Measurements from ENCODE around the gene PRKCE. TPM values are rescaled to one million over a fixed set of nuclear protein-coding genes. Genes with fewer than 3 reads are reported as not detected.

PRKCE gene
- total RNA-seq, 1 experiment from 2014 or later, result 21.7 TPM

DNA sequence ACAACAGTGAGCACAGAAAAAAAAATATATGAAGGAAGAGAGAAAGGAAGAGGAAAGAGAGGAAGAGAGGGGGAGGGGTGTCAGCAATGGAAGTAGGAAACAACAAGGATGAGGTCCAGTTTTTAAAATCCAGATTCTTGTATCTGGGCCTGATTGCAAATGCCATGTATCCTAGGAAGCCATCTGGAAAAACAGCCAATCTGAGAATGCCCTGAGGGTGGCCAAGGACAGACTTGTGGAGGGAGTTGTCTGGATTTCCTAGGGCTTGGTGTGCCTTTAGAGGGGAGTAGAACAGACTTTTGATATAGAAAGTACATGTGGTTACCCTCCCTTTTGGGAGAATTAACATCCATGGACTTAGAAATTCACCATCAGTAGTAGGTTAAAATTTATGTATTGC is 47.1 kb downstream of the PRKCE start:
- no peaks in the 10 kb centered on the region for H3K27me3 ChIP-seq (ENCODE audit: insufficient read depth, low read depth)
- H3K4me1 ChIP-seq (replicated peaks; ENCODE audit: insufficient read depth), result peaks cover 19% of the 10 kb centered on the region
- H4K20me1 ChIP-seq (ENCODE audit: insufficient read depth), result no peaks in the 10 kb centered on the region
- H3K36me3 ChIP-seq (ENCODE audit: low read depth), result no peaks in the 10 kb centered on the region
- no peak overlapping the region for H2AFZ ChIP-seq
- TF ChIP-seq CTCF (conservative IDR thresholded peaks at IDR 0.05) (no peak), EZH2 (IDR thresholded peaks at IDR 0.05; ENCODE audit: low read depth) (no peak)
- no peak overlapping the region for H3K4me3 ChIP-seq
- BruUV-seq (replicated peaks), result no TSS peak
- H3K27ac ChIP-seq, result peak overlapping the region; percentile 22; the same call in 1 of the 2 replicates
- no peak overlapping the region for H3K4me2 ChIP-seq
- intact Hi-C loops (cut with micrococcal nuclease; ENCODE audit: unreplicated experiment), result no loop called here
- POLR2A ChIA-PET (ENCODE audit: unreplicated experiment), result interaction anchor here (0.7 kb wide), 1 partner anchor 41 kb away, joined by 5 read pairs; no protein-coding TSS in a partner anchor
- no peaks in the 10 kb centered on the region for H3F3A ChIP-seq (ENCODE audit: insufficient read depth, low read depth)
- no peak for DNase-seq
- CTCF ChIA-PET, result no interaction called here
- no peaks in the 10 kb centered on the region for H3K9me3 ChIP-seq (ENCODE audit: insufficient read depth, low read depth)
- no peaks in the 10 kb centered on the region for H3K9me2 ChIP-seq (ENCODE audit: insufficient read depth)
- H3K79me2 ChIP-seq (ENCODE audit: low read depth), result peaks cover 26% of the 10 kb centered on the region

- H3K4me1 ChIP-seq (replicated peaks; ENCODE audit: insufficient read depth), result peaks cover 19% of the 10 kb centered on the region
- no peaks in the 10 kb centered on the region for H3F3A ChIP-seq (ENCODE audit: insufficient read depth, low read depth)
- DNase-seq, result no peak
- H3K4me3 ChIP-seq, result no peak overlapping the region
- POLR2A ChIA-PET (ENCODE audit: unreplicated experiment), result no interaction called here
- no peaks in the 10 kb centered on the region for H4K20me1 ChIP-seq (ENCODE audit: insufficient read depth)
- no peaks in the 10 kb centered on the region for H3K36me3 ChIP-seq (ENCODE audit: low read depth)
- H3K27ac ChIP-seq, result peak overlapping the region; percentile 22
- CTCF ChIA-PET, result no interaction called here
- TF ChIP-seq EZH2 (IDR thresholded peaks at IDR 0.05; ENCODE audit: low read depth), result no peak
- no peak for TF ChIP-seq CTCF (conservative IDR thresholded peaks at IDR 0.05)
- H3K79me2 ChIP-seq (ENCODE audit: low read depth), result peaks cover 29% of the 10 kb centered on the region
- no peaks in the 10 kb centered on the region for H3K9me2 ChIP-seq (ENCODE audit: insufficient read depth)
- H3K9me3 ChIP-seq (ENCODE audit: insufficient read depth, low read depth), result no peaks in the 10 kb centered on the region
- intact Hi-C loops (cut with micrococcal nuclease; ENCODE audit: unreplicated experiment), result no loop called here
- BruUV-seq (replicated peaks), result no TSS peak
- H2AFZ ChIP-seq, result no peak overlapping the region
- no peaks in the 10 kb centered on the region for H3K27me3 ChIP-seq (ENCODE audit: insufficient read depth, low read depth)
- H3K4me2 ChIP-seq, result no peak overlapping the region; the same call in 1 of the 2 replicates
These were observed 47.7 kb downstream of the PRKCE start for GRCh38 chr2:45699032-45699658.

DNA sequence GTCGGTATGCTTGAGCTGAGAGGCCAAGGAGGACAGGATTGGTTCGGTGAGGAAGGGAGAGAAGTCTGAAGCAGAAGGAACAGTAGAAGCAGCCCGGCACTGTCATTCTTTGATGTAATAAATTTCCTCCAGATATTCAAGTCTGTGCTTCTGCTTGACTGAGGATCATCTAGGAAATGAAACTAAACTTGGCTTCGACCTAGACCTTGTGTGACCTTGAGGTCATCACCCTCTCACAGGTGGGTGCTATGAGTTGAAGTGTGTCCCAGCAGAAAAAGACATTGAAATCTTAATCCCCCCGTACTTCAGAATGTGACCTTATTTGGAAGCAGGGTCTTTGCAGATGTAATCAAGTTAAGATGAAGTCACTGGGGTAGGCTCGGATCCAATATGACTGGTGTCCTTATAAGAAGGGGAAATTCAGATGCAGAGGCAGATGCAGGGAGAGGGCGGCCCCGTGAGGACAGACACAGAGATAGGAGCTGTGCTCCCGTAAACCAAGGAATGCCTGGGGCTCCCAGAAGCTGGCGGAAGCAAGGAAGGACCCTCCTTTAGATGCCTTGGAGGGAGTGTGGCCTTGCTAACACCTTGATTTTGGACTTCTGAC is 49.0 kb downstream of the PRKCE start:
- H4K20me1 ChIP-seq (ENCODE audit: insufficient read depth), result no peaks in the 10 kb centered on the region
- CTCF ChIA-PET, result no interaction called here
- no peak overlapping the region for H2AFZ ChIP-seq
- no peaks in the 10 kb centered on the region for H3F3A ChIP-seq (ENCODE audit: insufficient read depth, low read depth)
- no TSS peak for BruUV-seq (replicated peaks)
- peaks cover 19% of the 10 kb centered on the region for H3K4me1 ChIP-seq (replicated peaks; ENCODE audit: insufficient read depth)
- H3K27me3 ChIP-seq (ENCODE audit: insufficient read depth, low read depth), result no peaks in the 10 kb centered on the region
- no peak overlapping the region for H3K27ac ChIP-seq
- intact Hi-C loops (cut with micrococcal nuclease; ENCODE audit: unreplicated experiment), result no loop called here
- no peak overlapping the region for H3K4me3 ChIP-seq
- no peak for DNase-seq
- H3K9me3 ChIP-seq (ENCODE audit: insufficient read depth, low read depth), result no peaks in the 10 kb centered on the region
- no peaks in the 10 kb centered on the region for H3K9me2 ChIP-seq (ENCODE audit: insufficient read depth)
- POLR2A ChIA-PET (ENCODE audit: unreplicated experiment), result no interaction called here
- H3K79me2 ChIP-seq (ENCODE audit: low read depth), result peaks cover 24% of the 10 kb centered on the region
- no peaks in the 10 kb centered on the region for H3K36me3 ChIP-seq (ENCODE audit: low read depth)
- H3K4me2 ChIP-seq, result no peak overlapping the region
- TF ChIP-seq EZH2 (IDR thresholded peaks at IDR 0.05; ENCODE audit: low read depth) (no peak), CTCF (conservative IDR thresholded peaks at IDR 0.05) (no peak)
